Measurements from ENCODE around the gene C1orf116. TPM values are rescaled to one million over a fixed set of nuclear protein-coding genes. Genes with fewer than 3 reads are reported as not detected.

The C1orf116 gene
- total RNA-seq, 4 donors from 2014 or later: 40.6 to 95.8 (median 77.6) TPM

- H3K4me1 ChIP-seq: peaks cover 17% of the 10 kb centered on the region
- no peaks in the 10 kb centered on the region for H3K9me3 ChIP-seq
- no peak overlapping the region for H3K27ac ChIP-seq
- no peak for DNase-seq (ENCODE audit: low spot score in 2 of 2)
- peaks cover 25% of the 10 kb centered on the region for H3K36me3 ChIP-seq
- 88% methylated on average over 4 of the region's 4 CpGs for WGBS
- TF ChIP-seq, protein P1, sequence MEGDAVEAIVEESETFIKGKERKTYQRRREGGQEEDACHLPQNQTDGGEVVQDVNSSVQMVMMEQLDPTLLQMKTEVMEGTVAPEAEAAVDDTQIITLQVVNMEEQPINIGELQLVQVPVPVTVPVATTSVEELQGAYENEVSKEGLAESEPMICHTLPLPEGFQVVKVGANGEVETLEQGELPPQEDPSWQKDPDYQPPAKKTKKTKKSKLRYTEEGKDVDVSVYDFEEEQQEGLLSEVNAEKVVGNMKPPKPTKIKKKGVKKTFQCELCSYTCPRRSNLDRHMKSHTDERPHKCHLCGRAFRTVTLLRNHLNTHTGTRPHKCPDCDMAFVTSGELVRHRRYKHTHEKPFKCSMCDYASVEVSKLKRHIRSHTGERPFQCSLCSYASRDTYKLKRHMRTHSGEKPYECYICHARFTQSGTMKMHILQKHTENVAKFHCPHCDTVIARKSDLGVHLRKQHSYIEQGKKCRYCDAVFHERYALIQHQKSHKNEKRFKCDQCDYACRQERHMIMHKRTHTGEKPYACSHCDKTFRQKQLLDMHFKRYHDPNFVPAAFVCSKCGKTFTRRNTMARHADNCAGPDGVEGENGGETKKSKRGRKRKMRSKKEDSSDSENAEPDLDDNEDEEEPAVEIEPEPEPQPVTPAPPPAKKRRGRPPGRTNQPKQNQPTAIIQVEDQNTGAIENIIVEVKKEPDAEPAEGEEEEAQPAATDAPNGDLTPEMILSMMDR (IDR thresholded peaks at IDR 0.05): no peak
- no peak for TF ChIP-seq EP300 (IDR thresholded peaks at IDR 0.05)
- TF ChIP-seq POLR2A (IDR thresholded peaks at IDR 0.05): no peak
- no peak for TF ChIP-seq POLR2AphosphoS5 (IDR thresholded peaks at IDR 0.05)
- H3K27me3 ChIP-seq: no peaks in the 10 kb centered on the region
- no peak overlapping the region for H3K4me3 ChIP-seq
Measured at GRCh38 chr1:207058252-207058651, 25.7 kb upstream of the C1orf116 start.

- Histone ChIP-seq H3K4me1 (peaks cover 27% of the 10 kb centered on the region), H3K27me3 (no peaks in the 10 kb centered on the region), H3K36me3 (peaks cover 9% of the 10 kb centered on the region), H3K9me3 (no peaks in the 10 kb centered on the region), H3K4me3 (no peak overlapping the region), H3K27ac (no peak overlapping the region)
- no peak for DNase-seq (ENCODE audit: low spot score in 2 of 2)
- WGBS: 84% methylated on average over 6 of the region's 6 CpGs
- no peak for TF ChIP-seq EP300 (IDR thresholded peaks at IDR 0.05)
- TF ChIP-seq, protein P1 (IDR thresholded peaks at IDR 0.05): no peak
- no peak for TF ChIP-seq POLR2AphosphoS5 (IDR thresholded peaks at IDR 0.05)
- no peak for TF ChIP-seq POLR2A (IDR thresholded peaks at IDR 0.05)
Measured at GRCh38 chr1:207056673-207057072, 24.1 kb upstream of the C1orf116 start.

- no peak overlapping the region for H3K27ac ChIP-seq
- peaks cover 34% of the 10 kb centered on the region for H3K4me1 ChIP-seq
- 79% methylated on average over 3 of the region's 3 CpGs for WGBS
Measured at GRCh38 chr1:207055386-207056001, 22.9 kb upstream of the C1orf116 start.

GRCh38 chr1:207054491-207054890 lies 21.9 kb upstream of the C1orf116 start:
- Histone ChIP-seq H3K27me3 (no peaks in the 10 kb centered on the region), H3K36me3 (no peaks in the 10 kb centered on the region), H3K4me3 (no peak overlapping the region), H3K9me3 (no peaks in the 10 kb centered on the region), H3K27ac (peak overlapping the region; percentile 16), H3K4me1 (peaks cover 37% of the 10 kb centered on the region)
- DNase-seq (ENCODE audit: low spot score in 2 of 2): no peak
- TF ChIP-seq POLR2A (IDR thresholded peaks at IDR 0.05) (no peak), EP300 (IDR thresholded peaks at IDR 0.05) (no peak), POLR2AphosphoS5 (IDR thresholded peaks at IDR 0.05) (no peak)
- TF ChIP-seq, protein P1 (IDR thresholded peaks at IDR 0.05): no peak
- WGBS: 32% methylated on average over 2 of the region's 2 CpGs

More at GRCh38 chr1:207055386-207056001, 22.9 kb upstream of the C1orf116 start:
- H3K9me3 ChIP-seq: no peaks in the 10 kb centered on the region
- TF ChIP-seq EP300 (IDR thresholded peaks at IDR 0.05): no peak
- TF ChIP-seq, protein P1 (IDR thresholded peaks at IDR 0.05): no peak
- H3K4me3 ChIP-seq: no peak overlapping the region
- H3K36me3 ChIP-seq: peaks cover 6% of the 10 kb centered on the region
- DNase-seq (ENCODE audit: low spot score in 2 of 2): no peak
- no peaks in the 10 kb centered on the region for H3K27me3 ChIP-seq

DNA sequence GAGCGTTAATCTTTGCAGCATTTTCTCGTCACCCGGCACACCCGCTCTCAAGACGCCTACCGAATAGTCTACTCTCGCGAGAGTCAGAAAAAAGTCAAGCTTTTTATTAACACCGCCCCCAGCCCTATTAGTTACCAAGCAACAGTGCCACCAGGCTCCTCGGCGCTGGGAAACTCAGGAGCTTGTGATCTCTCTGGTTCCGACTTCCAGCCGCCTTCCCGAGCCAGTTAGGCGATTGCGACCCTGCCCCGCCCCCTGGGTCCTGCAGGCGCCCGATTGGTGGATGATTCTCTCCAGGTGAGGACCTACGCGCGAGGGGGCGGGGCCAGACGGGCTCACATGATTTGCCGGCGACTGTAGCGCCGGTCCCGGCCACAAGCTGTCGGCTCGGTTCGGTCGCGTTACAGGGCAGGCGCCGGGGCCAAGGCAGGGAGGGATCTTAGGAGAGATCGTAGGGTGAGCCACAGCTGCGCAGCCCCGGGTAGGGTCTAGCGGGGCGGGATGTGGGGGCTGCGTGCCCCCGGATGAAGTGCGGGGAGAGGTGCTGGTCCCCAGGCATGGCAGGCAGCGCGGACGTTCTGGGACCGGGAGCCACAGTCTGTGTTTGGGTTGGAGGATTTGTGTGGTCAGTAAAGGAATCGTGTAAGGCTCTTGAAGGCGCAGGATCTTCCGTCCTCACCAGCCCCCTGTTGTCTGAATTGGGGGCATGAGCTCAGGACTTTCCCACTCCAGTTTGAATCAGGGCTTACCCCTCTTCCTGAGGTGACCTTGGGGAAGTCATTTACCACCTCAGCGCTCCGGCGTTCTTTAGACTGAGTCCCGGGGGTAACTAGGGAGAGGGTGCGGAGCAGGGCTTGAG lies 20.6 kb upstream of the C1orf116 start, which contains the start of gene PFKFB2:
PFKFB2 (plus strand) TSS at position 365 of the 859 bp plus-strand sequence. CDS start 1,443 bp downstream, outside the sequence.
- no peak for TF ChIP-seq EP300 (IDR thresholded peaks at IDR 0.05)
- peak in 1 of 2 donors; percentile 65 for TF ChIP-seq POLR2A (IDR thresholded peaks at IDR 0.05)
- TF ChIP-seq POLR2AphosphoS5 (IDR thresholded peaks at IDR 0.05): peak in 2 of 3 donors; percentile 8 to 64
- TF ChIP-seq, protein P1 (IDR thresholded peaks at IDR 0.05): peak in 1 of 2 donors; percentile 30
- H3K4me1 ChIP-seq: peaks cover 48% of the 10 kb centered on the region
- WGBS: 4% methylated on average over 42 of the region's 56 CpGs
- peaks cover 13% of the 10 kb centered on the region for H3K36me3 ChIP-seq
- no peaks in the 10 kb centered on the region for H3K27me3 ChIP-seq
- peak within 1 kb of the TSS; percentile 89 for H3K27ac ChIP-seq
- H3K9me3 ChIP-seq: no peaks in the 10 kb centered on the region
- H3K4me3 ChIP-seq: peak within 1 kb of the TSS; percentile 67
- DNase-seq (ENCODE audit: low spot score in 2 of 2): peak; percentile 98 to 99

All from suprapubic skin (tissue), 4 donors.